HFF-Myc (cell line): ENCODE results near the gene JAZF1.

Experiments used
- DNase-seq: peaks from one replicate; pipeline ENCODE4 v3.0.0-alpha.2; 2011; ENCODE audit warnings: low read depth; ENCODE audit errors: extremely low read depth
- H3K4me3 ChIP-seq: replicated peaks from 2 replicates; pipeline ENCODE4 v1.5.1; 2011; ENCODE audit warnings: low read depth, mild to moderate bottlenecking, control low read depth, low read length
- TF ChIP-seq, protein P1 (sequence below): IDR thresholded peaks from 2 replicates; pipeline ENCODE4 v1.5.1; 2012; ENCODE audit warnings: mild to moderate bottlenecking, low read depth, low read length, control low read depth; ENCODE audit errors: missing control alignments

JAZF1 gene

DNA sequence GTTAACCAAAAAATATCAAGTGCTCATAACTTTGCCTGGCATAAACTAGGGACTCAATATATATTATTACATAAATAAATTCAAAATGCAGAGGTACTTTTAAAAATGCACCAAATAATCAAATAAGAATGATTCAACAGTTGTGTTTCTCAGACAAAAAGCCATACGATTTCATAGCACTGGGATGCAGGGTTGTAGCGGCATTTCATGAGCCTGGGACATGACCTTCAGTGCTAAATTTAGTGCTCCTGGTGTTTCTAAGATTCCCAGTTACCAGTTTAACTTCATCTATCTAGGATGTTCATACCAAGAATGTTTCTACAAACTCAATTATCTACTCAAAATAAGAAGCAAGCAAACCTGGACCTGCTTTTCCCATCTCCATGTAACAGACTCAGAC, 4.0 kb downstream of the JAZF1 start:
- no peak overlapping the region for H3K4me3 ChIP-seq
- no peak for DNase-seq
- TF ChIP-seq, protein P1, sequence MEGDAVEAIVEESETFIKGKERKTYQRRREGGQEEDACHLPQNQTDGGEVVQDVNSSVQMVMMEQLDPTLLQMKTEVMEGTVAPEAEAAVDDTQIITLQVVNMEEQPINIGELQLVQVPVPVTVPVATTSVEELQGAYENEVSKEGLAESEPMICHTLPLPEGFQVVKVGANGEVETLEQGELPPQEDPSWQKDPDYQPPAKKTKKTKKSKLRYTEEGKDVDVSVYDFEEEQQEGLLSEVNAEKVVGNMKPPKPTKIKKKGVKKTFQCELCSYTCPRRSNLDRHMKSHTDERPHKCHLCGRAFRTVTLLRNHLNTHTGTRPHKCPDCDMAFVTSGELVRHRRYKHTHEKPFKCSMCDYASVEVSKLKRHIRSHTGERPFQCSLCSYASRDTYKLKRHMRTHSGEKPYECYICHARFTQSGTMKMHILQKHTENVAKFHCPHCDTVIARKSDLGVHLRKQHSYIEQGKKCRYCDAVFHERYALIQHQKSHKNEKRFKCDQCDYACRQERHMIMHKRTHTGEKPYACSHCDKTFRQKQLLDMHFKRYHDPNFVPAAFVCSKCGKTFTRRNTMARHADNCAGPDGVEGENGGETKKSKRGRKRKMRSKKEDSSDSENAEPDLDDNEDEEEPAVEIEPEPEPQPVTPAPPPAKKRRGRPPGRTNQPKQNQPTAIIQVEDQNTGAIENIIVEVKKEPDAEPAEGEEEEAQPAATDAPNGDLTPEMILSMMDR = no peak

- TF ChIP-seq, protein P1 = no peak
- no peak for DNase-seq
- no peak overlapping the region for H3K4me3 ChIP-seq
Observed at GRCh38 chr7:28176174-28176573, 4.4 kb downstream of the JAZF1 start.

DNA sequence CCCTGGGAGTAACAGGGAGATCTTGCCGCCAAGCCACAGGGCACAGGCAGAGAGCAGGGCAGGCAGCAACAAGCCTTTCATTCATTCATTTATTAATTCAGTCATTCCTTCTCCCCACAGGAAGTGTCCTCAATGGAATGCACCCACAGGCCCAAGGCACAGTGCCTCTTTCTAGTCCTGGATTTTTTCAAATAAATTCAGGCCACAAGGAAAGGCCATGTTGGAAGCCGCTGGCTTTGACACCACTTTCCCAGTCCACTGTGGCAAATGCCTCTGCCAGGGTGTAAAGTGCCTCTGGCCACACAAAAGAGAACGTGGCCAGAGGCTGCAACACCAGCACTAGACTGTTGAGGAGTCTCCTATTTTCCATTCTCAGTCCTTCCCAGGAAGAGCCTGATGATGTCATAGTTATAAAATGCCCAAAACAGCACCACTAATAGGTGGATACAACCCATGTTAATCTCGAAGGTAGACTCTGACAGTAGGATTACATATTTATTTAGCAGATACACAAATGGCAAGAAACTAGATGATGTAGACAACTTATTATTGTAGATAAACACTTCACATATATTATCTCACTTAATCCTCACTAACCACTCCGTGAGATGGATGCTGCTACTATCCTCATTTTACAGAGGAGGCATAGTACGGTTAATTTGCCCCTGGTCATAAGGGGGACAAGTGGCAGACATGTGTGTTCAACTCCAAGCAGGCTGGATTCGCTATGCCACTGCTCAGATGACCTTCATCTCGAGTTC, 5.5 kb downstream of the JAZF1 start:
- DNase-seq = no peak
- no peak overlapping the region for H3K4me3 ChIP-seq
- TF ChIP-seq, protein P1 = no peak

GRCh38 chr7:28174442-28174841, 6.2 kb downstream of the JAZF1 start:
- DNase-seq = no peak
- H3K4me3 ChIP-seq = no peak overlapping the region
- TF ChIP-seq, protein P1 = no peak

DNA sequence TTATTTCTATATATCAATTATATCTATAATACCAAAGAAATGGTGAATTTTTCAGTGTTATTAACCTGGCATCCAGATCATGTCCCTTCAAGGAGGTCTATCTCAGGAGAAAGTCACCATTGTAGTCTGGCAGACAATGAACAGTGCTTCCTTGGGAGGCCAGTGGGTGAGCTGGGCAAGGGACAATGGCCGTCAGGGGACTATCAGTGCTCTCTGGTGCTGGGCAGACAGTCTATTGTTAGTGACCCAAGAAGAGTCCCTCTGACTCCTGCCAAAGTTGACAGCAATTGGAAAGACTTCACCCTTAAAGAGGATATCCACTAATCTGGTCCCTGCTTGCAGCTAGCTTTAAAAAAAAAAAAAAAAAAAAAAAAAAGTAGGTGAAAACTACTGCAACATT, 7.1 kb downstream of the JAZF1 start:
- TF ChIP-seq, protein P1 = no peak
- DNase-seq = no peak
- no peak overlapping the region for H3K4me3 ChIP-seq

DNA sequence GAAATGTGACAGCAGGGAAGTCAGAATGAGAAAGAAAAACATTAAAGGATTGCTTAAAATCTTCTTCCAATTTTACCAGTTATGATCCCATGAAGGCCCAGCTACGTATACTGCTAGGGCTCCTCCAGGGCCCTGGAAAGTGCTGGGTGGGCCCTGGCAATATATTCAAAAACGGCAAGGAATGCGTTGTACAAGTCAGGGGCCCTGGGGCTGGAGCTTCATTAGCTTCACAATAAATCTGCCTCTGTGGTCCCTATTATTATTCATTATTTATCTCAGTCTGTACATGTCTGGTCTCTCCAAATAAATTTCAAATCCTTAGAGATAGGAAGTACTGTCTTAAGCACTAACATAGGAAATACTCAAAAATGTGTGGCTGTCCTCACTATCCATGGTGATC, 7.6 kb downstream of the JAZF1 start:
- TF ChIP-seq, protein P1 = no peak

GRCh38 chr7:28170701-28171100, 9.9 kb downstream of the JAZF1 start:
- DNase-seq = no peak
- TF ChIP-seq, protein P1 = no peak

More for the DNA sequence above, 7.6 kb downstream of the JAZF1 start:
- no peak overlapping the region for H3K4me3 ChIP-seq
- DNase-seq = no peak

More at GRCh38 chr7:28170701-28171100, 9.9 kb downstream of the JAZF1 start:
- no peak overlapping the region for H3K4me3 ChIP-seq
